H1 (cell line): Measurements from ENCODE around the gene MYOD1. TPM values are rescaled to one million over a fixed set of nuclear protein-coding genes. Genes with fewer than 3 reads are reported as not detected.

ENCODE experiments used
- CTCF ChIA-PET: fragments of 300-600 bp; sonication (Branson Sonifier 250); formaldehyde crosslinking; loops from one replicate; lab custom pipeline; 2021; ENCODE audit not compliant: partially characterized antibody; lab: Charles Lee
- POLR2A ChIA-PET: fragments of 300-600 bp; sonication (Branson Sonifier 250); formaldehyde crosslinking; loops from one replicate; lab custom pipeline; 2021; ENCODE audit warnings: inconsistent platforms; ENCODE audit not compliant: partially characterized antibody; lab: Charles Lee
- DNase-seq, 2 experiments: peaks; one replicate each; pipeline versions ENCODE4 v3.0.0 to v3.0.0-alpha.2; 2010 to 2022; ENCODE audit warnings: low spot score in 2 of 2, low read depth in 1 of 2, mixed read lengths in 1 of 2
- FAIRE-seq: peaks from 2 replicates; lab custom pipeline; 2011; peaks lifted over from hg19 to GRCh38; lab: Jason Lieb, UNC
- H2AFZ ChIP-seq: 2 replicates; pipeline ENCODE4 v1.8.1; 2012; ENCODE audit warnings: low read length, inconsistent platforms
- H2AK5ac ChIP-seq: 2 replicates; pipeline ENCODE4 v1.6.1; 2013; ENCODE audit warnings: low read depth, low read length
- H2BK120ac ChIP-seq: replicated peaks from 2 replicates; pipeline ENCODE3; 2013; ENCODE audit warnings: low read depth, low read length, inconsistent platforms
- H2BK12ac ChIP-seq: 2 replicates; pipeline ENCODE4 v1.6.1; 2013; ENCODE audit warnings: low read depth, low read length
- H2BK15ac ChIP-seq: 2 replicates; pipeline ENCODE4 v1.6.1; 2013; ENCODE audit warnings: low read length
- H2BK20ac ChIP-seq: 2 replicates; pipeline ENCODE4 v1.6.1; 2013; ENCODE audit warnings: low read length
- H2BK5ac ChIP-seq: 2 replicates; pipeline ENCODE4 v1.6.1; 2013; ENCODE audit warnings: low read depth, low read length
- H3K14ac ChIP-seq: 2 replicates; pipeline ENCODE4 v1.6.1; 2013; ENCODE audit warnings: inconsistent platforms; ENCODE audit not compliant: insufficient read length
- H3K18ac ChIP-seq: 2 replicates; pipeline ENCODE4 v1.6.1; 2013; ENCODE audit warnings: low read length; ENCODE audit errors: extremely low read depth
- H3K23ac ChIP-seq: 2 replicates; pipeline ENCODE4 v1.6.1; 2013; ENCODE audit warnings: inconsistent platforms; ENCODE audit not compliant: insufficient read length
- H3K23me2 ChIP-seq: 2 replicates; pipeline ENCODE4 v1.6.1; 2013; ENCODE audit warnings: low read depth, low read length
- H3K27ac ChIP-seq: 2 replicates; pipeline ENCODE4 v1.6.1; 2011; ENCODE audit warnings: low read depth, low read length, inconsistent platforms
- H3K27me3 ChIP-seq, 4 experiments: replicated peaks in 1 of 4; 1 replicate in 1 of 4; 2 replicates in 3 of 4; pipeline versions ENCODE4 v1.6.1 to v1.8.1; 2011 to 2013; ENCODE audit warnings: low read length in 3 of 4, mild to moderate bottlenecking in 3 of 4, inconsistent platforms in 2 of 4, mixed read lengths in 2 of 4, moderate library complexity in 1 of 4; ENCODE audit not compliant: control insufficient read depth in 3 of 4, insufficient read depth in 3 of 4; ENCODE audit errors: extremely low read depth in 1 of 4
- H3K36me3 ChIP-seq, 4 experiments: 2 replicates each; pipeline versions ENCODE4 v1.6.1 to v1.8.1; 2011 to 2013; ENCODE audit warnings: mild to moderate bottlenecking in 4 of 4, low read length in 3 of 4, moderate library complexity in 2 of 4, control low read depth in 1 of 4, inconsistent platforms in 1 of 4; ENCODE audit not compliant: insufficient read depth in 4 of 4, control insufficient read depth in 2 of 4
- H3K4ac ChIP-seq: replicated peaks from 2 replicates; pipeline ENCODE3; 2013; ENCODE audit warnings: low read length, low read depth, mixed read lengths, inconsistent platforms; ENCODE audit not compliant: insufficient read length
- H3K4me1 ChIP-seq, 4 experiments: replicated peaks in 1 of 4; 1 replicate in 1 of 4; 2 replicates in 3 of 4; pipeline versions ENCODE4 v1.6.1 to v1.8.1; 2011 to 2013; ENCODE audit warnings: low read length in 3 of 4, inconsistent platforms in 2 of 4, mixed read lengths in 1 of 4; ENCODE audit not compliant: insufficient read depth in 4 of 4, control insufficient read depth in 3 of 4
- H3K4me2 ChIP-seq, 2 experiments: 2 replicates each; pipeline versions ENCODE4 v1.6.1 to v1.8.1; 2011 to 2013; ENCODE audit warnings: low read depth in 2 of 2, low read length in 2 of 2, control low read depth in 1 of 2, inconsistent platforms in 1 of 2, mild to moderate bottlenecking in 1 of 2; ENCODE audit not compliant: insufficient read depth in 1 of 2
- H3K4me3 ChIP-seq, 4 experiments: fragments of 200-600, 300-600 bp in 1 of 4; sonication (generic), shearing (Covaris generic), sonication (Bioruptor Twin) in 1 of 4; 2 replicates each; pipeline versions ENCODE4 v1.5.1 to v1.8.1; 2011 to 2016; ENCODE audit warnings: low read length in 4 of 4, low read depth in 3 of 4, control low read depth in 2 of 4, inconsistent platforms in 2 of 4, mild to moderate bottlenecking in 2 of 4, mixed read lengths in 1 of 4, moderate library complexity in 1 of 4; ENCODE audit not compliant: insufficient read depth in 2 of 4; ENCODE audit errors: extremely low read depth in 1 of 4
- H3K56ac ChIP-seq: replicated peaks from 2 replicates; pipeline ENCODE3; 2013; ENCODE audit warnings: low read depth, mild to moderate bottlenecking, mixed read lengths, low read length, inconsistent platforms; ENCODE audit not compliant: insufficient read length
- H3K79me1 ChIP-seq: 2 replicates; pipeline ENCODE4 v1.6.1; 2013; ENCODE audit warnings: low read depth, low read length, control low read depth
- H3K79me2 ChIP-seq, 2 experiments: 2 replicates each; pipeline versions ENCODE4 v1.6.1 to v1.8.1; 2012 to 2013; ENCODE audit warnings: low read length in 2 of 2, mild to moderate bottlenecking in 2 of 2, inconsistent platforms in 1 of 2; ENCODE audit not compliant: insufficient read depth in 2 of 2, control insufficient read depth in 1 of 2
- H3K9ac ChIP-seq, 4 experiments: replicated peaks in 1 of 4; 1 replicate in 1 of 4; 2 replicates in 3 of 4; pipeline versions ENCODE4 v1.6.1 to v1.8.1; 2011 to 2013; ENCODE audit warnings: low read depth in 3 of 4, low read length in 3 of 4, control low read depth in 2 of 4, mild to moderate bottlenecking in 2 of 4, moderate library complexity in 2 of 4, inconsistent platforms in 1 of 4; ENCODE audit errors: extremely low read depth in 1 of 4
- H3K9me3 ChIP-seq, 2 experiments: 2 replicates each; pipeline versions ENCODE4 v1.6.1 to v1.8.1; 2012 to 2013; ENCODE audit warnings: mild to moderate bottlenecking in 2 of 2, moderate library complexity in 2 of 2, control low read depth in 1 of 2, inconsistent platforms in 1 of 2, low read depth in 1 of 2, low read length in 1 of 2, mixed read lengths in 1 of 2; ENCODE audit not compliant: insufficient read depth in 2 of 2
- H4K20me1 ChIP-seq, 2 experiments: replicated peaks in 1 of 2; 2 replicates each; pipeline versions ENCODE3 to v1.8.1; 2011 to 2013; ENCODE audit warnings: inconsistent platforms in 2 of 2, low read length in 2 of 2, mild to moderate bottlenecking in 1 of 2; ENCODE audit not compliant: insufficient read depth in 2 of 2, control insufficient read depth in 1 of 2
- H4K5ac ChIP-seq: 2 replicates; pipeline ENCODE4 v1.6.1; 2013; ENCODE audit warnings: low read length, low read depth, mixed read lengths, inconsistent platforms; ENCODE audit not compliant: insufficient read length
- H4K8ac ChIP-seq: 2 replicates; pipeline ENCODE4 v1.8.0; 2013; ENCODE audit warnings: mild to moderate bottlenecking, moderate library complexity, low read length, inconsistent platforms; ENCODE audit not compliant: insufficient read depth; ENCODE audit errors: extremely low read depth
- H4K91ac ChIP-seq: replicated peaks from 2 replicates; pipeline ENCODE3; 2013; ENCODE audit warnings: low read length, mixed read lengths, inconsistent platforms; ENCODE audit not compliant: insufficient read length
- BCL11A ChIP-seq, 2 experiments: IDR thresholded peaks; one replicate each; pipeline ENCODE4 v1.6.1; 2011; ENCODE audit warnings: low read depth in 2 of 2, low read length in 2 of 2, mild to moderate bottlenecking in 2 of 2
- CBX5 ChIP-seq: fragments of 300-800, 300-1000 bp; sonication (generic); IDR thresholded peaks from 2 replicates; pipeline ENCODE4 v1.7.1; 2016; ENCODE audit warnings: antibody characterized with exemption, low read length, low read depth
- CTCF ChIP-seq, 3 experiments: IDR thresholded peaks; 1 replicate in 2 of 3; 2 replicates in 1 of 3; pipeline versions ENCODE4 v1.5.1 to v1.6.1; 2011; ENCODE audit warnings: low read length in 3 of 3, mild to moderate bottlenecking in 3 of 3, inconsistent platforms in 2 of 3, low read depth in 1 of 3, moderate library complexity in 1 of 3; ENCODE audit not compliant: insufficient read depth in 1 of 3; ENCODE audit errors: control extremely low read depth in 1 of 3
- EGR1 ChIP-seq: IDR thresholded peaks from 2 replicates; pipeline ENCODE4 v1.6.1; 2011; ENCODE audit warnings: low read depth, low read length, borderline replicate concordance
- JUND ChIP-seq: IDR thresholded peaks from 2 replicates; pipeline ENCODE4 v1.6.1; 2011; ENCODE audit warnings: mild to moderate bottlenecking, improper control_type of control experiment, low read length
- KDM4A ChIP-seq: IDR thresholded peaks from one replicate; pipeline ENCODE4 v1.7.1; 2012; ENCODE audit warnings: low read depth, mild to moderate bottlenecking, moderate library complexity, low read length, inconsistent platforms; ENCODE audit not compliant: severe bottlenecking
- NRF1 ChIP-seq: IDR thresholded peaks from 2 replicates; pipeline ENCODE4 v1.6.1; 2011; ENCODE audit warnings: mild to moderate bottlenecking, low read depth, low read length, improper control_type of control experiment
- POLR2AphosphoS5 ChIP-seq: IDR thresholded peaks from 2 replicates; pipeline ENCODE4 v1.6.1; 2011; ENCODE audit warnings: low read depth, low read length
- RFX5 ChIP-seq: IDR thresholded peaks from 2 replicates; pipeline ENCODE4 v1.6.1; 2011; ENCODE audit warnings: low read depth, low read length, improper control_type of control experiment, borderline replicate concordance
- SP1 ChIP-seq: IDR thresholded peaks from 2 replicates; pipeline ENCODE4 v1.6.1; 2011; ENCODE audit warnings: low read depth, low read length
- SP2 ChIP-seq: IDR thresholded peaks from 2 replicates; pipeline ENCODE4 v1.6.1; 2012; ENCODE audit warnings: mild to moderate bottlenecking, low read length, inconsistent platforms
- WGBS, 2 experiments: shearing (Covaris generic) in 1 of 2; methylation state at CpG; one replicate each; pipeline versions ENCODE4 v1.1.6 to v1.1.7; 2013 to 2015; ENCODE audit warnings: low lambda C conversion rate in 2 of 2, mixed read lengths in 2 of 2, inconsistent platforms in 1 of 2, low coverage in 1 of 2, missing lambda C conversion rate in 1 of 2; ENCODE audit not compliant: insufficient replicate concordance in 2 of 2, insufficient coverage in 1 of 2, insufficient read length in 1 of 2; ENCODE audit errors: extremely low coverage in 1 of 2, missing lambda C conversion rate in 1 of 2; 5-methylcytosine and 5-hydroxymethylcytosine counted together
- polyA plus RNA-seq, 7 experiments: library from polyadenylated mRNA; depleted of rRNA in 3 of 7; stranded (reverse) in 5 of 7; unstranded in 2 of 7; fragments of >200 nt in 5 of 7; fragments of 200-250 nt in 2 of 7; gene quantifications; 1 replicate in 5 of 7; 2 replicates in 1 of 7; 4 replicates in 1 of 7; pipeline versions ENCODE4 v1.2.1 to v1.2.3, GENCODE V29; 2011 to 2013; ENCODE audit warnings: missing spikeins in 2 of 7, mixed read lengths in 2 of 7
- total RNA-seq: library from RNA; stranded (reverse); fragmentation: NEBNext Ultra II Directional; extraction: Animal tissue kit (Norgen Biotek cat#: 25700); gene quantifications from 2 replicates; pipeline ENCODE4 v1.2.1, GENCODE V29; 2021

The MYOD1 gene
- total and polyA plus RNA-seq, 2 of the 8 experiments (the other 6 are each of a cell fraction or from before 2014, with no cell fraction given) = not detected

GRCh38 chr11:17739945-17740338, 20.6 kb downstream of the MYOD1 start:
- no peak overlapping the region for H3K14ac ChIP-seq
- no peak overlapping the region for H2AFZ ChIP-seq
- H4K91ac ChIP-seq = peak overlapping the region; percentile 56
- no peak overlapping the region for H2BK5ac ChIP-seq
- H3K18ac ChIP-seq = no peak overlapping the region
- H3K4me1 ChIP-seq = peaks cover 3 to 30% (median 13%) of the 10 kb centered on the region in 4 experiments
- peak overlapping the region; percentile 52; the same call in 1 of the 2 replicates for H2BK12ac ChIP-seq
- H3K23me2 ChIP-seq = peaks cover 10% of the 10 kb centered on the region; the same call in 1 of the 2 replicates
- H2BK15ac ChIP-seq = 0 out of 2 replicates have a peak overlapping the region, but pooled peaks have one; percentile 99
- H3K4ac ChIP-seq = no peak overlapping the region
- DNase-seq = no peak
- H4K20me1 ChIP-seq = peaks cover 6 to 11% of the 10 kb centered on the region in 2 experiments
- 95% methylated on average over 4 of the region's 6 CpGs; no CpG with 5 or more reads in 1 of the 2 experiments for WGBS, 2 experiments
- no peaks in the 10 kb centered on the region for H3K79me1 ChIP-seq
- no peak overlapping the region for H3K23ac ChIP-seq
- no peak overlapping the region for H3K9ac ChIP-seq
- no peak for FAIRE-seq
- peaks cover 18 to 41% (median 40%) of the 10 kb centered on the region in 4 experiments for H3K27me3 ChIP-seq
- no peak overlapping the region for H3K4me3 ChIP-seq
- ChIA-PET CTCF (interaction anchor here (0.9 to 16.5 kb wide), 15 partner anchors 6 to 251 kb away, joined by 3 to 290 read pairs (median 5); partner anchors contain the start of genes KCNC1 and MYOD1), POLR2A (no interaction called here)
- H2BK20ac ChIP-seq = peak overlapping the region; percentile 95
- H3K4me2 ChIP-seq = peak overlapping the region in 1 of 2 experiments; percentile 78; a peak in 1 of 4 replicates
- no peaks in the 10 kb centered on the region for H3K79me2 ChIP-seq
- no peak overlapping the region for H4K5ac ChIP-seq
- H2BK120ac ChIP-seq = no peak overlapping the region
- peak overlapping the region; percentile 71; the same call in 1 of the 2 replicates for H2AK5ac ChIP-seq
- H3K56ac ChIP-seq = no peak overlapping the region
- peaks cover 0 to 9% of the 10 kb centered on the region in 2 experiments; a peak in 2 of 4 replicates for H3K9me3 ChIP-seq
- H3K36me3 ChIP-seq = peaks cover 0 to 10% (median 0%) of the 10 kb centered on the region in 4 experiments; a peak in 1 of 8 replicates
- no peak overlapping the region for H3K27ac ChIP-seq
- H4K8ac ChIP-seq = no peak overlapping the region
- no peak for TF ChIP-seq SP1
- TF ChIP-seq POLR2AphosphoS5 = no peak
- TF ChIP-seq CBX5 = no peak
- no peak for TF ChIP-seq KDM4A
- TF ChIP-seq EGR1 = no peak
- no peak for TF ChIP-seq SP2
- no peak for TF ChIP-seq BCL11A (IDR thresholded peaks at IDR 0.05; ENCODE audit: low read depth in 2 of 2, low read length in 2 of 2)
- no peak for TF ChIP-seq NRF1
- TF ChIP-seq CTCF (IDR thresholded peaks at IDR 0.05; ENCODE audit: control extremely low read depth in 1 of 3, insufficient read depth in 1 of 3, low read depth in 1 of 3, low read length in 3 of 3) = no peak
- no peak for TF ChIP-seq RFX5
- TF ChIP-seq JUND = no peak
